Kasumi-1 (cell line): Measurements from ENCODE around the gene FNIP1.
"Not testable (repeated sequence)": the region's sequence is repeated elsewhere in the genome, so short reads cannot be mapped to it uniquely, and the experiment has no call there.

Experiments
- DNase-seq, 2 experiments: peaks; one replicate each; lab custom pipeline; 2025; lab: John Stamatoyannopoulos, UW

Gene FNIP1

GRCh38 chr5:131635684-131636572, 160.9 kb downstream of the FNIP1 start:
- peak; percentile 58 to 60 for DNase-seq

- DNase-seq: peak; percentile 100
Measured at GRCh38 chr5:131634996-131635683, 161.7 kb downstream of the FNIP1 start, which contains the start of gene RAPGEF6. TSS of gene RAPGEF6 (minus strand) at chr5:131635229. CDS start at chr5:131635030, 199 bp downstream.

DNA sequence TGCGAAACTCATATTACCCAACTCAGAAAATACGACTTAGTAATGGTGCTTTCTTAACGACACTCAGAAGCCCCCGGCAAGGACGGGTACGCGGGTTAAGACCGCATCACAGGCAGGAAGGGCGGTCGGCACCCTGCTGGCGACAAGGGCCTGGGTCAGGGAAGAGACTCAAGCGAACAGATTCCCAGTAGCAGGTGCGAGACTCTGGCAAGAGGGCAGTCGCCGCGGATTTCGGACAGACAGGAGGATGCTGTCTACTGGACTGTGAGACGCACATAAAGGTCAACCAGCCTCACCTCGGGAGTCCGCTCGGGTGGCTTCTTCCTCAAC, 162.2 kb downstream of the FNIP1 start:
- DNase-seq: peak; percentile 54 to 55

GRCh38 chr5:131634238-131634637, 162.6 kb downstream of the FNIP1 start:
- DNase-seq: no peak

DNA sequence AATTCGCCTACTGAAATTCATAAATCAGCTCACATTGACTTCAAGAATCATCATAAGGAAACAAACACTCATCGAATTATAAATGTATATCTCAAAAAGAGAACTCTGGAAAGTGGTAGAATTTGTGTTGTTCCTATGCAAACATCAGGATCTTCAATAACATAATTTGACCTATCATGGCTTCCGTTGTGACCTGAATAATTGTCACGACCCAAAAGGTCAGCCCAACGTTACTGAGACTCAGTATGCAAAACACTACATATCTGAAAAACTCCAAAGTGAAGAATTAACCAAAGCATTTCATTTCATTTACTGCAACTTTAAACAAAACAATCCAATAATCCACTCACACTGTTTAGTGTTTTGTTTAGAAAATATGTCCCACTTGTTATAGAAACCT, 163.0 kb downstream of the FNIP1 start:
- DNase-seq: peak in 1 of 2 experiments; percentile 34

GRCh38 chr5:131630963-131631350, 165.9 kb downstream of the FNIP1 start:
- no peak for DNase-seq

GRCh38 chr5:131630208-131630962, 166.4 kb downstream of the FNIP1 start:
- no peak for DNase-seq

DNA sequence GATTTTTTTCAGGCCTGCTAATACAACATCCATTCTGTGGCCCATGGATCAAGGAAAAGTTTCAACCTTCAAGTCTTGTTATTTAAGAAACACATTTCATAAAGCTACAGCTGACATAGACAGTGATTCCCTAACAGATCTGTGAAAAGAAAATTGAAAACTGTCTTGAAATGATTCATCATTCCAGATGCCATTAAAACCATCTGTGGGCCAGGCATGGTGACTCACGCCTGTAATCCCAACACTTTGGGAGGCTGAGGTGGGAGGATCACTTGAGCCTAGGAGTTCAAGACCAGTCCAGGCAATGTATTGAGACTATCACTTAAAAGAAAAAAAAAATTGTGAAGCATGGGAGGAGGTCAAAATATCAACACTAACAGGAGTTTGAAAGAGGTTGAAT, 167.8 kb downstream of the FNIP1 start:
- no peak for DNase-seq

DNA sequence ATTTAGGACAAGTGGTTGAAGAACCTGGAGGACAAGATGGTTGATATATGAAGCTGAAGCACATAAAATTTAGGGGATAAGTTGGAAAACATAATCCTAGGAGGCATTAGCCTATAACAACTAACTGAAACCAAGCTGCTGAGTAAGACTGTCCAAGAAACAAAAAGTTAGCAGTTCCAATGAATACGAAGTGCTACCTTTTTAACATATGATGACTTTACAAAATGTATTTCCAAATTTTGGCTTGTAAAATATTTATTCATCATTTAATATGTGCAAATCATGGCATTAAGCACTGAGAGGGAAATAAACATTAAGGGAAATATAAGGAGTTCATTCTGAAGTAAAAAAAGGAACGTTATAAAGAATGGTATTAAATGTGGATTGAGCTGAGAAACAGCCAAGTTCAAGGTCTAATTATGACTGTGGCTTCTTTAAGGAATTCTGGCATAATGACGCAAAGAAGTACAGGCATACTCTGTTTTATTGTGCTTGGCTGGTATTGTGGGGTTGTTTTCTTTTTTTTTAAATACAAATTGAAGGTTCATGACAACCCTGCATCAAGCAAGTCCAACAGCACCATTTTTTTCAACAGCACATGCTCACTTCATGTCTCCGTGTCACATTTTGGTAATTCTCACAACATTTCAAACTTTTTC, 169.5 kb downstream of the FNIP1 start:
- DNase-seq: no peak

GRCh38 chr5:131622633-131623032, 174.2 kb downstream of the FNIP1 start:
- DNase-seq: no peak

- not testable (repeated sequence) for DNase-seq
Measured at GRCh38 chr5:131621164-131621563, 175.7 kb downstream of the FNIP1 start.

DNA sequence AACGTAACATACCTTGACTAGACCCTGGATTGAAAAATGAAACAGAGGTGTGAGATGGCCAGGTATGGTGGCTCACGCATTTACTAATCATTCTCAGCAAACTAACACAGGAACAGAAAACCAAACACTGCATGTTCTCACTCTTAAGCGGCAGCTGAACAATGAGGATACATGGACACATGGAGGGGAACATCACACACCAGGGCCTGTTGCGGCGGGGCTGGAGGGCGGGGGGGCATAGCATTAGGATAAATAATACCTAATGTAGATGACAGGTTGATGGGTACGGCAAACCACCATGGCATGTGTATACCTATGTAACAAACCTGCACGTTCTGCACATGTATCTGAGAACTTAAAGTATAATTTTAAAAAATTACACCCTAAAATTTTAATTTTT, 177.7 kb downstream of the FNIP1 start:
- no peak for DNase-seq

DNA sequence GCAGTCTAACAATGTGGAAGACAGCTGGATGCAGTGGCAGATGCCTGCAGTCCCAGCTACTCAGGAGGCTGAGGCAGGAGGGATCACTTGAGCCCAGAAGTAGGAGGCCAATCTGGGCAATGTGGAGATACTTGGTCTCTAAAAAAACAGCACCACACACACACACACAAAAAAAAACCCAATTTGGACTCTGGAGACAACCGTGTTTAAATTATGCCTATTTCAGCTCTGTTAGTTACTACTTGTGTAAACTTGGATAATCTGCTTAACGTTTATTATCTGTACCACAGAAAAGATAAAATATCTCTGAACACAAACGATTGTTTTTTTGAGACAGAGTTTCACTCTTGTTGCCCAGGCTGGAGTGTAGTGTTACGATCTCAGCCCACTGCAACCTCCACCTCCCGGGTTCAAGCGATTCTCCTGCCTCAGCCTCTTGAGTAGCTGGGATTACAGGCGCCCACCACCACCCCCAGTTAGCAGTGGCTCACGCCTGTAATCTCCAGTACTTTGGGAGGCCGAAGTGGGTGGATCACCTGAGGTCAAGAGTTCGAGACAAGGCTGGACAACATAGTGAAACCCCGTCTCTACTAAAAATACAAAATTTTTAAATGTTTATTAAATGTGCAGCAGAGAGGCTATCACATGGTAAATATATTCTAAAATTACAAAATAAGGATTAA, 179.5 kb downstream of the FNIP1 start:
- DNase-seq: no peak

DNA sequence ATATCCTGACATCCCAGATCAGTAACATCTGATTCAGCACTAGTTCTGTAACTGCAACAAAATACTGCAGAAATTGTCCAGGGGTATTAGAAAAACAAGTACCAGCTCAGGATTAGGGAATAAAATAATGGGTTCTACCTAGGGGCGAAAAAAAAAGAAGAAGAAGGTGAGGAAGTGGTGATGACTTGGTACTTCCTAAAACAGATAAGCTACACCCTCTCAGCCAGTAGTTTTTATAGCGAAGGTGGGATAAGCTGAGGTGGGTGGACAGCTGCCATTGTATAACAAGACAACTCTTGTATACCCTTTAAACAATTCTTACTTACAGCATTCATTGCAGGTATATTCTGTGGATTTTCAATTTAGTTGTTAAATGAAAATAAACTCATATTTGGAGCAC, 180.9 kb downstream of the FNIP1 start:
- no peak for DNase-seq

GRCh38 chr5:131613423-131613822, 183.4 kb downstream of the FNIP1 start:
- DNase-seq: no peak

GRCh38 chr5:131611064-131611381, 185.8 kb downstream of the FNIP1 start:
- no peak for DNase-seq

- DNase-seq: no peak
Measured at GRCh38 chr5:131610198-131611063, 186.4 kb downstream of the FNIP1 start.

- DNase-seq: no peak
Measured at GRCh38 chr5:131609774-131610173, 187.0 kb downstream of the FNIP1 start.

DNA sequence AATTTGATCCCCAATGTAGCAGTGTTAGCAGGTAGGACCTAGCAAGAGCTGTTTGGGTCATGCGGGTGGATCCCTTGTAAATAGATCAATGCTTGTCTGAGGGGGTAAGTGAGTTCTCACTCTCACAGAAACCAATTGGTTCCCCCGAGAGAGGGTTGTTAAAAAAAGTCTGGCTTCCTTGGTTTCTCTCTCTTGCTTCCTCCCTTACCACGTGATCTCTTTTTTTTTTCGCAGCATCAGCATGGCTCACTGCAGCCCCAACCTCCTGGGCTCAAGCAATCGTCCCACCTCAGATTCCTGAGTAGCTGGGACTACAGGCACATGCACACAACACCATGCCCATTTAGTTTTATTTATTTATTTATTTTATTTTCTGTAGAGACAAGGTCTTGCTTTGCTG, 188.2 kb downstream of the FNIP1 start:
- DNase-seq: no peak

DNA sequence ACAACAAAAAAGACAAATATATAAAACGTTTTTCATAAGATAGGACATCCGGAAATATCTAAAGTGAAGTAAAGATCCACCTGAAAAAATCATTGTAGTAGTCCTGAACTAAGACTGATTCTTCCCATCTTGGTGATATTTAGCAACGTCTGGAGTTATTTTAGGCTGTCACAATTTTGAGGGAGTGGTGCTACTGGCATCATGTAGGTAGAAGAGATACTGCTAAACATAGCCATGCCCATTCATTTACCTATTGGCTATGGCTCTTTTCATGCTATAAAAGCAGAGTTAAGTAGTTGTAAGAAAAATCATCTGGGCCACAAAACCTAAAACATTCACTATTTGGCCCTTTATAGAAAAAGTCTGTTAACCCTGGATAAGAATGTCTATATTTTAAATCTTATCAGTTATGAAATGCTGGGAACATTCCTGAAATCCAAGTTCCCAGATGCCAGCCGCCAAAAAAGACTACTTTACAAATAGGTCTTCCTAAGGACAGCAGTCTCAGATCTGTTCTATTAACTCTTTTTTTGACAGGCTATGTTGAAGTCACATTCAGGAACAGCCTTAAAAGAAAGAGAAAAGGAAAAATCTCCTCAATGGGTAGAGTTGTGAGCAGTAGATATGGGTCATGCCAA, 188.8 kb downstream of the FNIP1 start:
- no peak for DNase-seq
